PFSK-1 (cell line): ENCODE data around the gene MIS18A.

Experiments
- FOXP2 ChIP-seq: optimal IDR thresholded peaks from 2 replicates; pipeline ENCODE3; 2011; ENCODE audit warnings: borderline replicate concordance, control low read depth, inconsistent platforms; ENCODE audit not compliant: insufficient read depth; ENCODE audit errors: extremely low read length, extremely low read depth
- POLR2AphosphoS5 ChIP-seq: IDR thresholded peaks from 2 replicates; pipeline ENCODE4 v1.6.1; 2012; ENCODE audit warnings: low read depth, mild to moderate bottlenecking, control low read depth, low read length, moderate library complexity
- SIN3A ChIP-seq: IDR thresholded peaks from 2 replicates; pipeline ENCODE4 v1.6.1; 2012; ENCODE audit warnings: mild to moderate bottlenecking, low read length, moderate library complexity, borderline replicate concordance; ENCODE audit not compliant: insufficient read depth
- TAF1 ChIP-seq: IDR thresholded peaks from 2 replicates; pipeline ENCODE4 v1.6.1; 2012; ENCODE audit warnings: low read length, control low read depth, borderline replicate concordance; ENCODE audit not compliant: insufficient read depth
- TF ChIP-seq, protein P1 (sequence below), 2 experiments: IDR thresholded peaks; 2 replicates each; pipeline versions ENCODE4 v1.6.1 to v1.8.0; 2011 to 2012; ENCODE audit warnings: low read depth in 2 of 2, low read length in 2 of 2, control low read depth in 1 of 2, inconsistent platforms in 1 of 2, mild to moderate bottlenecking in 1 of 2, moderate library complexity in 1 of 2; ENCODE audit not compliant: insufficient read depth in 1 of 2

The MIS18A gene

DNA sequence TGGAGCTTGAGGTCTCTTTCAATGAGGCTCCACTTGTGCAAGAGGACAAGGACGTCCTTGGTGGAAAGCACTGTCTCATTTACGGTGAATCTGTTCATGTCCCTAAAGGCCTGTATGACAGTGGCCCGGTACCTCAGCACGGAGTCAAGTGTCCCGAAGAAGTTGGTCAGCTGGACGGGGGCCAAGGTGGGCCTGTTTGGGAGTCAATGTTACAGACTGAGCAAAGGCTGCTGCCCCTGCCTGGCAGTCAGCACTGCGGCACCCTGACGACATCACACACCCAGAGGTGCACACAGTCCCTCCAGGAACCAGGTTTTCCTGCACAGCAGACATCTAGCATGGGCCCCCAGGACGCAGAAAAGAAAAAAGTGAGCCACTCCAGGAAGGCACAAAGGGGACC is 38.9 kb upstream of the MIS18A start:
- TF ChIP-seq POLR2AphosphoS5, result no peak
- TF ChIP-seq SIN3A, result no peak
- TF ChIP-seq FOXP2, result no peak
- TF ChIP-seq, protein P1, sequence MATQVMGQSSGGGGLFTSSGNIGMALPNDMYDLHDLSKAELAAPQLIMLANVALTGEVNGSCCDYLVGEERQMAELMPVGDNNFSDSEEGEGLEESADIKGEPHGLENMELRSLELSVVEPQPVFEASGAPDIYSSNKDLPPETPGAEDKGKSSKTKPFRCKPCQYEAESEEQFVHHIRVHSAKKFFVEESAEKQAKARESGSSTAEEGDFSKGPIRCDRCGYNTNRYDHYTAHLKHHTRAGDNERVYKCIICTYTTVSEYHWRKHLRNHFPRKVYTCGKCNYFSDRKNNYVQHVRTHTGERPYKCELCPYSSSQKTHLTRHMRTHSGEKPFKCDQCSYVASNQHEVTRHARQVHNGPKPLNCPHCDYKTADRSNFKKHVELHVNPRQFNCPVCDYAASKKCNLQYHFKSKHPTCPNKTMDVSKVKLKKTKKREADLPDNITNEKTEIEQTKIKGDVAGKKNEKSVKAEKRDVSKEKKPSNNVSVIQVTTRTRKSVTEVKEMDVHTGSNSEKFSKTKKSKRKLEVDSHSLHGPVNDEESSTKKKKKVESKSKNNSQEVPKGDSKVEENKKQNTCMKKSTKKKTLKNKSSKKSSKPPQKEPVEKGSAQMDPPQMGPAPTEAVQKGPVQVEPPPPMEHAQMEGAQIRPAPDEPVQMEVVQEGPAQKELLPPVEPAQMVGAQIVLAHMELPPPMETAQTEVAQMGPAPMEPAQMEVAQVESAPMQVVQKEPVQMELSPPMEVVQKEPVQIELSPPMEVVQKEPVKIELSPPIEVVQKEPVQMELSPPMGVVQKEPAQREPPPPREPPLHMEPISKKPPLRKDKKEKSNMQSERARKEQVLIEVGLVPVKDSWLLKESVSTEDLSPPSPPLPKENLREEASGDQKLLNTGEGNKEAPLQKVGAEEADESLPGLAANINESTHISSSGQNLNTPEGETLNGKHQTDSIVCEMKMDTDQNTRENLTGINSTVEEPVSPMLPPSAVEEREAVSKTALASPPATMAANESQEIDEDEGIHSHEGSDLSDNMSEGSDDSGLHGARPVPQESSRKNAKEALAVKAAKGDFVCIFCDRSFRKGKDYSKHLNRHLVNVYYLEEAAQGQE (IDR thresholded peaks at IDR 0.05; ENCODE audit: insufficient read depth in 1 of 2, low read depth in 2 of 2, low read length in 2 of 2), result no peak
- no peak for TF ChIP-seq TAF1

DNA sequence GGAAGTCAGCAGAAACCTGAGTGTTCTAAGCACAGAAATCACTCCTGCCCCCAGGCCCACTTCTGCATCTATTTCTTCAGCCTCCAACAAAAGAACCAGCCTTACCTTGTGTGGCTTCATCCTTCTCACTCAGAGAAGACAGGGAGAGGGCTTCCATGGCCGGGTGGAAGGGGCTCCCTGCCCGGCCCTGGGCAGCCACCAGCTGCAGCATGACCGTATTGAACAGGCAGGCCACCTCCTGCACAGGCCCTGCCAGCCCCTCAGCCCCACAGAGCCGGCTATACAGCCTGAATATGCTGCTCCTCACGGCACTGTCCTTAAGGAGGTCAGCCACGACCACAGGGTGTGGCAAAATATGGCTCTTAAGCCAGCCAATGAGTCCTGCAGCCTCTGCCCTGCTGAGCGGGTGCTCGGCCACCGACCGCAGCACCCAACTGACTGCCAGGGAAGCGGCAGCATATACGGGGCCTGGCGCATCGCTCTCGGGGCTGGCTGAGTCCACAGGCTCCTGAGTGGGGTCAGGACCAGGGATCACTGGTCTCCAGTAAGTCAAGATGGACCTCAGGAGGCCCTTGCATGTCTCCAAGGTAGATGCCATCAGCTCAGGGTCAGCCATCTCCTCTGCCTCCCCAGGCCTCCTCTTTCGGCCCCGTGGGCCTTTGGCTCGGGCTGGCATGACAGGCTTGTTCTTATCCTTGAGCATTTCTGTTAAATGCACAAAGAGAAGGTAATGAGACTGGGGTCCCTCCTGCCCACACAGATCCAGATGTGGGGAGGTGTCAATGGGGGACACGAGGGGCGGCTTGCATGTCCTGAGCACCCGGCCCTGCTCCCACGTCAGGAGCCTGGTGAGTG is 37.7 kb upstream of the MIS18A start:
- TF ChIP-seq, protein P1 (IDR thresholded peaks at IDR 0.05; ENCODE audit: insufficient read depth in 1 of 2, low read depth in 2 of 2, low read length in 2 of 2), result no peak
- TF ChIP-seq SIN3A (no peak), FOXP2 (no peak), TAF1 (no peak), POLR2AphosphoS5 (no peak)

DNA sequence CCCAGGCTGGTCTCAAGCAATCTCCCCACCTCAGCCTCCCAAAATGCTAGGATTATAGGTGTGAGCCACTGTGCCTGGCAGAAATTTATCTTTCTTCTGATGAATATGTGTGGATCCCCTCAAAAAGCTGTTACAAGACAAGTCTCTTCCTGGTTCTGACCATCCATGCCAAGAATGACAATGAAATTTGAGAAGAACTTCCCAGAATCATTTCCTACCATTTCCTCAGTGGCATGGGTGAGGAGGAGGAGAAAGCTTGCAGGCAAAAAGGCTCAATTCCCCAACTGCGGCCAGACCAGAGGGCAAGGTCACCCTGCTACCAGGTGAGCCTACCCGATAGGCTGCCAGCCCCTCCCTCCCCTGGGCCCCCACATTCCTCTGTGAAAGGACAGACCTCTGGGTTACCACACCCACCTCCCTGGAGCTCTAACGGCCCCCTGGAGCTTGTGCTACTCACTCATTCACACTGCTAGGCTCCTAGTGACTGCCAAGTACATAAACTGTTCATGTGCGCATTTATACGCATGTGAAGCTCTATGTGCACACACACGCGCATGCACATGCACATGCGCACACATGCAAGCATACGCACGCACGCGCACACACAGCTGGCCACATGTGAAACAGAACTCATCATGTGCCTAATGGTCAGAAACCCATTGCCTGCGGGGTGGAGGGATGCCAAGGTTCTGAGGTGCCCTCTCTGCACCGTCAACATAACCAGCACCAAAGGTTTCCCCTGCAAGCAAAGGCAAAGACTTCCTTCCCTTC is 36.8 kb upstream of the MIS18A start:
- TF ChIP-seq FOXP2, result no peak
- TF ChIP-seq SIN3A, result no peak
- no peak for TF ChIP-seq POLR2AphosphoS5
- TF ChIP-seq TAF1, result no peak

GRCh38 chr21:32314806-32315205 is 36.0 kb upstream of the MIS18A start:
- TF ChIP-seq, protein P1 (IDR thresholded peaks at IDR 0.05; ENCODE audit: insufficient read depth in 1 of 2, low read depth in 2 of 2, low read length in 2 of 2), result no peak
- TF ChIP-seq POLR2AphosphoS5 (no peak), FOXP2 (no peak), SIN3A (no peak), TAF1 (no peak)

DNA sequence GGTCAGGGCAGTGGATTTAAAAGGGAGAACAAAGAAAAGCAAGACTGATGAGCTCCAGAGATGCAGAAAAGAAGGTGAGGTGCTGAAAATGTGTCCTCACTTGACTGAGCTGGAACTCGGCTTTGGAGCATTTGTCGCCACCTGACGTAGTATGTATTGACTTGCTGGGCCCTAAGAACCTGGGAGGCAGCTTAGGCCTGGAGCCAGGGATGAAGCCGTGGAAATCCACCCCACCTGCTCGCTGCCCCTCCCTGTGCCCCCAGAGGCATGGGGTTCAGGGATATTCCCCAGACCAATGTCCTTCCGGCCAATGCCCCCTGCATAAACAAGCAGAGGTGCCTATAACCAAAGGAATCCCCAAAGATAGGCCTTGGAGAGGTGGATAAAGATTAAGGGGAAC is 34.1 kb upstream of the MIS18A start:
- TF ChIP-seq POLR2AphosphoS5 (no peak), SIN3A (no peak), FOXP2 (no peak), TAF1 (no peak)
- TF ChIP-seq, protein P1 (IDR thresholded peaks at IDR 0.05; ENCODE audit: insufficient read depth in 1 of 2, low read depth in 2 of 2, low read length in 2 of 2), result no peak
